LNCaP clone FGC (cell line): ENCODE measurements around the gene INTS6.

ENCODE experiments used
- DNase-seq: peaks from one replicate; pipeline ENCODE4 v3.0.0-alpha.2; 2011; ENCODE audit warnings: low read depth
- H3K4me3 ChIP-seq: 2 replicates; pipeline ENCODE4 v1.5.1; 2011; ENCODE audit warnings: mild to moderate bottlenecking, low read depth, low read length, control low read depth
- CTCF ChIP-seq: IDR thresholded peaks from 2 replicates; pipeline ENCODE4 v1.5.1; 2012; ENCODE audit warnings: mild to moderate bottlenecking; ENCODE audit not compliant: control insufficient read depth, insufficient read depth; ENCODE audit errors: extremely low read depth

INTS6 gene

GRCh38 chr13:51364404-51365008, 88.3 kb downstream of the INTS6 start:
- no peak for TF ChIP-seq CTCF
- no peak overlapping the region for H3K4me3 ChIP-seq
- no peak for DNase-seq

GRCh38 chr13:51363625-51364024, 89.2 kb downstream of the INTS6 start:
- H3K4me3 ChIP-seq = no peak overlapping the region
- TF ChIP-seq CTCF = no peak
- no peak for DNase-seq

GRCh38 chr13:51361106-51361505, 91.7 kb downstream of the INTS6 start:
- no peak overlapping the region for H3K4me3 ChIP-seq
- DNase-seq = no peak
- no peak for TF ChIP-seq CTCF

GRCh38 chr13:51360489-51360888, 92.3 kb downstream of the INTS6 start:
- no peak overlapping the region for H3K4me3 ChIP-seq
- no peak for TF ChIP-seq CTCF
- DNase-seq = no peak

GRCh38 chr13:51359352-51359751, 93.5 kb downstream of the INTS6 start:
- H3K4me3 ChIP-seq = no peak overlapping the region
- no peak for TF ChIP-seq CTCF
- no peak for DNase-seq

- DNase-seq = no peak
- H3K4me3 ChIP-seq = no peak overlapping the region
- TF ChIP-seq CTCF = no peak
These were observed 94.8 kb downstream of the INTS6 start for GRCh38 chr13:51357928-51358595.

GRCh38 chr13:51355217-51355616, 97.6 kb downstream of the INTS6 start:
- H3K4me3 ChIP-seq = no peak overlapping the region
- DNase-seq = no peak
- no peak for TF ChIP-seq CTCF
